SJCRH30 (cell line): Measurements from ENCODE around the gene CASK. TPM values are rescaled to one million over a fixed set of nuclear protein-coding genes. Genes with fewer than 3 reads are reported as not detected.
"Not testable (repeated sequence)": the region's sequence is repeated elsewhere in the genome, so short reads cannot be mapped to it uniquely, and the experiment has no call there.

Experiments used
- DNase-seq, 2 experiments: peaks; one replicate each; pipeline ENCODE4 v3.0.0-alpha.2; 2015 to 2020
- H3K27ac ChIP-seq: fragments of 250-450 bp; sonication (Bioruptor Pico); 2 replicates; pipeline ENCODE4 v1.5.1; 2020; ENCODE audit warnings: mild to moderate bottlenecking, moderate library complexity
- H3K27me3 ChIP-seq: fragments of 250-450 bp; sonication (Bioruptor Pico); 2 replicates; pipeline ENCODE4 v1.5.1; 2020; ENCODE audit warnings: mild to moderate bottlenecking, moderate library complexity
- H3K36me3 ChIP-seq: fragments of 250-450 bp; sonication (Bioruptor Pico); 2 replicates; pipeline ENCODE4 v1.5.1; 2020; ENCODE audit warnings: mild to moderate bottlenecking, moderate library complexity
- H3K4me1 ChIP-seq: fragments of 250-450 bp; sonication (Bioruptor Pico); 2 replicates; pipeline ENCODE4 v1.5.1; 2020; ENCODE audit warnings: mild to moderate bottlenecking, moderate library complexity
- H3K4me3 ChIP-seq: fragments of 250-450 bp; sonication (Bioruptor Pico); 2 replicates; pipeline ENCODE4 v1.5.1; 2020; ENCODE audit warnings: mild to moderate bottlenecking, moderate library complexity
- H3K9me3 ChIP-seq: fragments of 250-450 bp; sonication (Bioruptor Pico); replicated peaks from 2 replicates; pipeline ENCODE4 v1.5.1; 2020; ENCODE audit warnings: mild to moderate bottlenecking, moderate library complexity
- total RNA-seq: library from RNA; depleted of rRNA; stranded (reverse); fragments of >200 nt; shearing (Covaris generic); gene quantifications from 2 replicates; pipeline ENCODE4 v1.2.3, GENCODE V29; 2014

The CASK gene
- total RNA-seq, 1 experiment from 2014 or later, result 43.0 TPM

- Histone ChIP-seq H3K4me3 (no peak overlapping the region), H3K27me3 (no peaks in the 10 kb centered on the region), H3K9me3 (no peaks in the 10 kb centered on the region), H3K27ac (no peak overlapping the region), H3K4me1 (no peaks in the 10 kb centered on the region), H3K36me3 (peaks cover 2% of the 10 kb centered on the region)
- DNase-seq, result no peak
Measured at GRCh38 chrX:41655631-41656030, 267.7 kb downstream of the CASK start.

- no peak overlapping the region for H3K27ac ChIP-seq
- no peak overlapping the region for H3K4me3 ChIP-seq
- H3K36me3 ChIP-seq, result peaks cover 2% of the 10 kb centered on the region
- no peak for DNase-seq
- H3K27me3 ChIP-seq, result no peaks in the 10 kb centered on the region
- H3K9me3 ChIP-seq, result no peaks in the 10 kb centered on the region
- no peaks in the 10 kb centered on the region for H3K4me1 ChIP-seq
Measured at GRCh38 chrX:41655101-41655500, 268.3 kb downstream of the CASK start.

DNA sequence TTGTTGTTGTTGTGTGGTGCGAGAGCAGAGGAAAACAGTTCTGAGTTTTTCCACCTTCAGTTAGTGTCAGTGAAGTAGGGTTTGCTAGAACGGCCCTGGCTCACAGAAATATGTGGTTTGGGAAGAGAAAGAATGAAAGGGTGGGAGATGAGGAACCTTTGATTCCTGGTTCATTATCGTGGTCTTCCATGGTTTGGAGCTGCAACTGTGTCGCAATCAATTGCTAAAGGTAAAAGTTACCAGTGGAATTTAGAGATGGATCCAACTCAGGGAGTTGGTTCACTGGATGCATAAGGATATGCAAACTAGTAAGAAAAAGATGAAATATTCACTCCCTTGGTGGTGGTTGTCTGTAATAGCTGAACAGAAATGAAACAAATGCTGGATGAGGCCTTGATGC, 270.2 kb downstream of the CASK start:
- DNase-seq, result no peak
- Histone ChIP-seq H3K36me3 (peaks cover 2% of the 10 kb centered on the region), H3K4me1 (no peaks in the 10 kb centered on the region), H3K27me3 (no peaks in the 10 kb centered on the region), H3K4me3 (no peak overlapping the region), H3K27ac (no peak overlapping the region), H3K9me3 (no peaks in the 10 kb centered on the region)

GRCh38 chrX:41646201-41646600, 277.2 kb downstream of the CASK start:
- H3K27me3 ChIP-seq, H3K9me3 ChIP-seq, H3K4me3 ChIP-seq, DNase-seq, H3K36me3 ChIP-seq, H3K27ac ChIP-seq, H3K4me1 ChIP-seq: not testable (repeated sequence)

GRCh38 chrX:41634284-41634683, 289.1 kb downstream of the CASK start:
- Histone ChIP-seq H3K9me3 (no peaks in the 10 kb centered on the region), H3K36me3 (no peaks in the 10 kb centered on the region), H3K4me1 (no peaks in the 10 kb centered on the region), H3K27me3 (no peaks in the 10 kb centered on the region), H3K27ac (no peak overlapping the region), H3K4me3 (no peak overlapping the region)
- no peak for DNase-seq

- H3K4me3 ChIP-seq, result no peak overlapping the region
- DNase-seq, result no peak
- H3K9me3 ChIP-seq, result no peaks in the 10 kb centered on the region
- no peak overlapping the region for H3K27ac ChIP-seq
- H3K36me3 ChIP-seq, result no peaks in the 10 kb centered on the region
- no peaks in the 10 kb centered on the region for H3K27me3 ChIP-seq
- no peaks in the 10 kb centered on the region for H3K4me1 ChIP-seq
Measured at GRCh38 chrX:41630091-41630490, 293.3 kb downstream of the CASK start.

- Histone ChIP-seq H3K36me3 (no peaks in the 10 kb centered on the region), H3K4me1 (no peaks in the 10 kb centered on the region), H3K4me3 (no peak overlapping the region), H3K27ac (no peak overlapping the region), H3K27me3 (no peaks in the 10 kb centered on the region), H3K9me3 (no peaks in the 10 kb centered on the region)
- DNase-seq, result no peak
Measured at GRCh38 chrX:41629539-41629938, 293.8 kb downstream of the CASK start.

DNA sequence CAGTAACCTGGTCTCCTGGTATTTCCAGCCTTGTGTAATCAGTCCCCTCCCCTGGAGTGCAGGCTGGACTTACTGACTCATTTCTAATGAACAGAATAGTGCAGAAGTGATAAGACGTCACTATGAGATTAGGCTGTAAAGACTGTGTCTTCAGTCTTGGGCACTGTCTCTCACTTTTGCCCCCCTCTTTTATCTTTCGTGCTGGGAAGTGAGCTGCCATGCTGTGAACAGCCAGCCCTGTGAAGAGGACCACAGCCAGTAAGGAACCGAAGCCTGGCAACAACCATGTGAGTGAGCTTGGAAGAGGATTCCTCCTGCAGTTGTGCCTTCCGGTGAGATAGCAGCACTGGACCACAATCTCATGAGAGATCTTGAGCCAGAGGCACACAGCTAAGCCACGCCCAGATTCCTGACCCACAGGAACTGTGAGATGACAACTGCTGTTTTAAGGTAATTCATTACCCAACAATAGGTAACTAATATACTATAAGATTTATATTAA, 302.1 kb downstream of the CASK start:
- Histone ChIP-seq H3K36me3 (no peaks in the 10 kb centered on the region), H3K27me3 (no peaks in the 10 kb centered on the region), H3K27ac (no peak overlapping the region), H3K4me3 (no peak overlapping the region), H3K9me3 (no peaks in the 10 kb centered on the region), H3K4me1 (no peaks in the 10 kb centered on the region)
- peak in 1 of 2 experiments; percentile 5 for DNase-seq

- H3K9me3 ChIP-seq, result no peaks in the 10 kb centered on the region
- no peaks in the 10 kb centered on the region for H3K4me1 ChIP-seq
- H3K27me3 ChIP-seq, result no peaks in the 10 kb centered on the region
- no peak for DNase-seq
- no peak overlapping the region for H3K27ac ChIP-seq
- no peaks in the 10 kb centered on the region for H3K36me3 ChIP-seq
- H3K4me3 ChIP-seq, result no peak overlapping the region
Measured at GRCh38 chrX:41619221-41619620, 304.1 kb downstream of the CASK start.

DNA sequence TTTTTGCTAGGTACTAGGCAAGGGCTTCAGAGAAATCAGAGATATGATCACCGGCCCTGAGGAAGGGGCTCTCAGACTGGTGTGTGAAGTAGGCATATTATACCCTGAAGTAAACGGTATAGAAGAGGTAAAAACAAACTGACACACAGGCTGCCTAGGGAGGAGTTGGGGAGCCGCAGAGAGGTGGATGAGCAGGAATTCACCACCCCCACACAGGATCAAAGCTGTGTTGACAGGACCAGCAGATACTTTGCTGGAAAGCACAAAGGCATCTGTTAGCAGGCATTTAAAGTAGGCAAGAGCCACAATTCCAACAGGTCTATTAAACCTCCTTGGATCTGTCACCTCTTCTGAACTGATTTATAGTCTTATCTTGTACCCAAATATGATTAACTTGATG, 306.4 kb downstream of the CASK start:
- Histone ChIP-seq H3K27me3 (no peaks in the 10 kb centered on the region), H3K9me3 (no peaks in the 10 kb centered on the region), H3K4me3 (no peak overlapping the region), H3K27ac (no peak overlapping the region), H3K36me3 (no peaks in the 10 kb centered on the region), H3K4me1 (no peaks in the 10 kb centered on the region)
- DNase-seq, result no peak

- Histone ChIP-seq H3K27ac (no peak overlapping the region), H3K4me3 (no peak overlapping the region), H3K36me3 (no peaks in the 10 kb centered on the region), H3K9me3 (no peaks in the 10 kb centered on the region), H3K4me1 (no peaks in the 10 kb centered on the region), H3K27me3 (no peaks in the 10 kb centered on the region)
- no peak for DNase-seq
Measured at GRCh38 chrX:41616255-41616654, 307.1 kb downstream of the CASK start.

- Histone ChIP-seq H3K27ac (no peak overlapping the region), H3K9me3 (no peaks in the 10 kb centered on the region), H3K4me3 (no peak overlapping the region), H3K27me3 (no peaks in the 10 kb centered on the region), H3K36me3 (no peaks in the 10 kb centered on the region), H3K4me1 (peaks cover 16% of the 10 kb centered on the region)
- no peak for DNase-seq
Measured at GRCh38 chrX:41608244-41608643, 315.1 kb downstream of the CASK start.

- no peaks in the 10 kb centered on the region for H3K27me3 ChIP-seq
- no peak overlapping the region for H3K4me3 ChIP-seq
- no peak for DNase-seq
- no peak overlapping the region for H3K27ac ChIP-seq
- H3K36me3 ChIP-seq, result no peaks in the 10 kb centered on the region
- peaks cover 22% of the 10 kb centered on the region for H3K4me1 ChIP-seq
- H3K9me3 ChIP-seq, result no peaks in the 10 kb centered on the region
Measured at GRCh38 chrX:41607264-41607832, 316.0 kb downstream of the CASK start.

- not testable (repeated sequence) for H3K4me3 ChIP-seq, H3K36me3 ChIP-seq, H3K9me3 ChIP-seq, H3K27me3 ChIP-seq, DNase-seq, H3K27ac ChIP-seq
- H3K4me1 ChIP-seq, result peaks cover 22% of the 10 kb centered on the region
Measured at GRCh38 chrX:41606057-41606456, 317.3 kb downstream of the CASK start.

DNA sequence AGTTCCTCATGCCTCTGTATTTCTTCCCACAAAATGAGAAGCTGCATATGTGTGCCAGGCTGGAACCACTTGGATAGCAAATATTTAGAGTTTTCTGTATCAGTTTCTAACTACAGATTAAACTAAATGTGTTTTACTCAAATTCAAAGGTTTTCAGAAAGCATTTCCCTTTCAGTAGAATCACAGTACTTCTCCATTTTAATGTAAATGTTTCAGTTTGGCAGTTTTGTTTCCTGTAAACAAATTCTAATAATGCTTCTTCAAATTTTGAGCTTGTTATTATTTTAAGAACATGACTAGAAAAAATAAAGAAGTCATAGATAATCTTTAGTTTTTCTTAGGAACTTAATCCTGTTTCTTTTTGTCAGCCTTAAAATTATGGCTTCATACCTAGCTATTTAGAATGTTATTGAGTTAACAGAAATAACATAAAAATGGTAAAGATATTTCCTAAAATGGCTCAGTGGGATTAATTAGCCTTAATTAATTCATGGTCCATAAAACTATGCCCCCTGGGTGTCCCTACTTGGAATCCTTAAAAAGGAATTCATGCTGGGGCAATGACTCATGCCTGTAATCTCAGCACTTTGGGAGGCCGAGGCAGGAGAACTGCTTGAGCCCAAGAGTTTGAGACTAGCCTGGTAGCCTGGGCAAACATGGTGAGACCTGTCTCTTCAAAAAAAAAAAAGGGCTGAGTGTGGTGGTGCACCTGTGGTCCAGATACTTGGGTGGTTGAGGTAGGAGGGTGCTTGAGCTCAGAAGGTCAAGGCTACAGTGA, 318.4 kb downstream of the CASK start:
- Histone ChIP-seq H3K27ac (peak overlapping the region; percentile 84), H3K4me1 (peaks cover 26% of the 10 kb centered on the region), H3K36me3 (no peaks in the 10 kb centered on the region), H3K9me3 (no peaks in the 10 kb centered on the region), H3K27me3 (no peaks in the 10 kb centered on the region), H3K4me3 (no peak overlapping the region)
- DNase-seq, result peak in 1 of 2 experiments; percentile 7

- Histone ChIP-seq H3K9me3 (no peaks in the 10 kb centered on the region), H3K27me3 (no peaks in the 10 kb centered on the region), H3K4me1 (peaks cover 34% of the 10 kb centered on the region), H3K4me3 (no peak overlapping the region), H3K36me3 (no peaks in the 10 kb centered on the region), H3K27ac (peak overlapping the region; percentile 84)
- DNase-seq, result peak in 1 of 2 experiments; percentile 10
Measured at GRCh38 chrX:41604177-41604576, 319.2 kb downstream of the CASK start.
